Islet of Langerhans (tissue), 1 donor: ENCODE measurements around the gene RICTOR.
A peak's percentile ranks its signal among the peaks of the same experiment; 100 is the strongest.

Experiments
- FAIRE-seq: peaks from one replicate; lab custom pipeline; 2011; peaks lifted over from hg19 to GRCh38; lab: Jason Lieb, UNC

Gene RICTOR

GRCh38 chr5:39074017-39074814 is at the start of gene RICTOR:
RICTOR (minus strand) TSS chr5:39074399; CDS start chr5:39074377, 22 bp downstream.
- FAIRE-seq, result no peak

GRCh38 chr5:39121922-39122321 is 47.7 kb upstream of the RICTOR start:
- no peak for FAIRE-seq

GRCh38 chr5:39121315-39121714 is 47.1 kb upstream of the RICTOR start:
- no peak for FAIRE-seq

- no peak for FAIRE-seq
Observed at GRCh38 chr5:39120052-39120420, 45.8 kb upstream of the RICTOR start.

- no peak for FAIRE-seq
Observed at GRCh38 chr5:39119404-39120051, 45.3 kb upstream of the RICTOR start.

- no peak for FAIRE-seq
Observed at GRCh38 chr5:39118638-39119037, 44.4 kb upstream of the RICTOR start.

GRCh38 chr5:39117401-39117800 is 43.2 kb upstream of the RICTOR start:
- FAIRE-seq, result no peak

- FAIRE-seq, result no peak
Observed at GRCh38 chr5:39116344-39117170, 42.4 kb upstream of the RICTOR start.

GRCh38 chr5:39115644-39116343 is 41.6 kb upstream of the RICTOR start:
- FAIRE-seq, result no peak

- no peak for FAIRE-seq
Observed at GRCh38 chr5:39114155-39114554, 40.0 kb upstream of the RICTOR start.

GRCh38 chr5:39113354-39113953 is 39.3 kb upstream of the RICTOR start:
- FAIRE-seq, result no peak

- no peak for FAIRE-seq
Observed at GRCh38 chr5:39109606-39110005, 35.4 kb upstream of the RICTOR start.

GRCh38 chr5:39108987-39109386 is 34.8 kb upstream of the RICTOR start:
- FAIRE-seq, result no peak

- no peak for FAIRE-seq
Observed at GRCh38 chr5:39107350-39107749, 33.2 kb upstream of the RICTOR start.

- FAIRE-seq, result peak; percentile 55
Observed at GRCh38 chr5:39106322-39106721, 32.1 kb upstream of the RICTOR start.

- no peak for FAIRE-seq
Observed at GRCh38 chr5:39104221-39104620, 30.0 kb upstream of the RICTOR start.

GRCh38 chr5:39102684-39103155 is 28.5 kb upstream of the RICTOR start:
- FAIRE-seq, result no peak

GRCh38 chr5:39100851-39101396 is 26.7 kb upstream of the RICTOR start:
- FAIRE-seq, result no peak

GRCh38 chr5:39100301-39100850 is 26.2 kb upstream of the RICTOR start:
- FAIRE-seq, result no peak

- no peak for FAIRE-seq
Observed at GRCh38 chr5:39099831-39100230, 25.6 kb upstream of the RICTOR start.

- FAIRE-seq, result no peak
Observed at GRCh38 chr5:39093352-39093751, 19.2 kb upstream of the RICTOR start.
